Muscle layer of colon (tissue), 2 donors: ENCODE results near the gene TRAPPC2L.

Source experiments
- H3K27ac ChIP-seq: one replicate; pipeline ENCODE4 v1.7.0; 2013; ENCODE audit warnings: low read depth, mild to moderate bottlenecking, low read length, moderate library complexity
- H3K27me3 ChIP-seq, 2 donors: one replicate each; pipeline ENCODE4 v1.7.0; 2013; ENCODE audit warnings: low read length in 2 of 2, mild to moderate bottlenecking in 2 of 2; ENCODE audit not compliant: insufficient read depth in 2 of 2, control insufficient read depth in 1 of 2
- H3K36me3 ChIP-seq: one replicate; pipeline ENCODE4 v1.7.0; 2013; ENCODE audit warnings: mild to moderate bottlenecking, low read length; ENCODE audit not compliant: insufficient read depth
- H3K4me1 ChIP-seq: one replicate; pipeline ENCODE4 v1.7.0; 2013; ENCODE audit warnings: mild to moderate bottlenecking, low read length; ENCODE audit not compliant: insufficient read depth
- H3K4me3 ChIP-seq, 2 donors: one replicate each; pipeline ENCODE4 v1.7.0; 2013; ENCODE audit warnings: low read length in 2 of 2, low read depth in 1 of 2, mild to moderate bottlenecking in 1 of 2, moderate library complexity in 1 of 2
- H3K9ac ChIP-seq: one replicate; pipeline ENCODE4 v1.7.0; 2013; ENCODE audit warnings: low read length
- H3K9me3 ChIP-seq: one replicate; pipeline ENCODE4 v1.7.0; 2013; ENCODE audit warnings: mild to moderate bottlenecking, low read length
- donor health status: abdominal sarcoma.
- donor health status: Adenocarcinoma of cecum.

The TRAPPC2L gene

DNA sequence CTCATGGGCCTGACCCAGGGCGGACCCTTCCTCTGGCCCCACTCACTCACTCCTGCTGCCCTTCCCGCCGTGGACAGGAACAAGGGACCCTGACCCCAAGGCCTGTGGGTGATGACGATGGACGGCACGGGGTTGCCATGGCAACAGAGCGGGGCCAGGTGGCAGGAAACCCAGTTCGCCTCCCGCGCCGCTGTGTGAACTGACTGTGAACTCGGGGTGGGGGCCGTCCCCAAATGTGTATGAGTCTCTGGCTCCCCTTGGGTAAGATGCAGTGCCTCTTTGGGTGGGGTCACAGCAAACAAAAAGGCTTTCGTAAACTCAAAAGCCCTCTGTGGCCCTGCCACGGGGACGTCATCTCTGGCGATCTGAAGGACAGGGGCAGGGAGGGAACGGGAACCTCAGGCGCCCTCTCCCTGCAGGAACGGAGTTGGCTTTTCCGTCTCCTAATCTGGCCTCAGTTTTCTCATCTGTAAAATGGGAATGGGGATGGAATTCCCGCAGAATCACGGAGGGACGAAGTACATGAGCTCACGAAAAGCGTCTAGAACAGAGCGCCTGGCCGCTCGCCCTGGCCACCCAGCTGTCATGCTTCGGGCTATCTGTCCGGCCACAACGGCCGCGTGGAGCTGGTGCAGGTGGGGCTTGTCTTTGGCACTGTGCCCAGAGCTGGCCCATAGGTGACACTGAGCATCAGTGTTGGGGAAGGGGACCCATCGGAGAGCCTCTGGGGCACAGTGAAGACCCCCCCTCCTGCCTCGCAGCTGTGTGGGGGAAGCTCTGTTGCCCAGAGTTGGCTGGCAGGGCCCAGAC is 54.4 kb downstream of the TRAPPC2L start:
- no peaks in the 10 kb centered on the region for H3K4me1 ChIP-seq
- H3K9ac ChIP-seq: no peak overlapping the region
- H3K27me3 ChIP-seq: peaks cover 3 to 17% of the 10 kb centered on the region in 2 donors
- no peak overlapping the region for H3K4me3 ChIP-seq
- H3K27ac ChIP-seq: no peak overlapping the region
- no peaks in the 10 kb centered on the region for H3K36me3 ChIP-seq
- no peaks in the 10 kb centered on the region for H3K9me3 ChIP-seq

- Histone ChIP-seq H3K9me3 (no peaks in the 10 kb centered on the region), H3K36me3 (no peaks in the 10 kb centered on the region), H3K9ac (no peak overlapping the region), H3K4me1 (no peaks in the 10 kb centered on the region), H3K4me3 (no peak overlapping the region), H3K27ac (no peak overlapping the region), H3K27me3 (peaks cover 3 to 17% of the 10 kb centered on the region in 2 donors)
These were observed 55.0 kb downstream of the TRAPPC2L start for GRCh38 chr16:88911946-88912310.
